ENCODE data around the gene LYPLA2.
"Not testable (repeated sequence)": the region's sequence is repeated elsewhere in the genome, so short reads cannot be mapped to it uniquely, and the experiment has no call there.

LYPLA2 gene

DNA sequence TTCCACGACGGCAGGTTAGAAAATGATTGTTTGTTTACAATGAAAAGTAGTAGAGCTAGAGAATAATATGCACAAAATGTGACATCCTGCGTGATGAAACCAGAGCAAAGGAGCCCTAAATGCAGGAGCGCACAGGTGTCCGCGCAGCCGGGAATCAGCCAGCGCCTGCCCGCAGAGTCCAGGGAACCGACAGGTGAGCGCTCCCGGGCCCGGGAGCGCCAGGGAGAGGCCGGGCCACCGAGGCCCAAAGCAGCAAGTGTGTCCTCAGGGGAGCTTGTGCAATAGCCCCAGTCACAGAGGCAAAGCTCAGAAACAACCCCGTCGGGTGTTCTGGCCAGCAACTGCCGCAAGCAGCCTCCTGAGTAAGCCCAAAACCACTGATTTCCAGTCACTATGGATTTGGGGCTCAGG, 10.4 kb downstream of the LYPLA2 start:
- DNase-seq: no peak

DNA sequence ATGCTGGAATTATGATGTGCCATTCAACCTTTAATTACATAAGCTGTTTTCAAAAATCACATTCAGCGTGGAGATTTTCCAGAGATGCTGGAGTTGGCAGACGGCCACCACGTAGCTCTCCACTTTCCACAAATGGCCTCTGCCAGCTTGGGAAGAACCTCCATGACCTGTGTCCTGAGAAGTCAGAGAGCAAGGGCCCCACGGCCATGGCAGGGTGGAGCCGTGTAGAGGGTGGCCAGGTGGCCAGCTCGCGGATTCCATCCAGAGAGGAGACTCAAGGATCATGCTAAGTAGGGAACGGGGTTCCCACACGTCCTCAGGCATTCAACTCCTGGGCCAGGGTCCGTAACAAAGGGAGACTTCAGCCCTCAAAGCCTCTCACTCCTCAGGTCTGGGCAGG, 10.9 kb downstream of the LYPLA2 start:
- no peak for DNase-seq

DNA sequence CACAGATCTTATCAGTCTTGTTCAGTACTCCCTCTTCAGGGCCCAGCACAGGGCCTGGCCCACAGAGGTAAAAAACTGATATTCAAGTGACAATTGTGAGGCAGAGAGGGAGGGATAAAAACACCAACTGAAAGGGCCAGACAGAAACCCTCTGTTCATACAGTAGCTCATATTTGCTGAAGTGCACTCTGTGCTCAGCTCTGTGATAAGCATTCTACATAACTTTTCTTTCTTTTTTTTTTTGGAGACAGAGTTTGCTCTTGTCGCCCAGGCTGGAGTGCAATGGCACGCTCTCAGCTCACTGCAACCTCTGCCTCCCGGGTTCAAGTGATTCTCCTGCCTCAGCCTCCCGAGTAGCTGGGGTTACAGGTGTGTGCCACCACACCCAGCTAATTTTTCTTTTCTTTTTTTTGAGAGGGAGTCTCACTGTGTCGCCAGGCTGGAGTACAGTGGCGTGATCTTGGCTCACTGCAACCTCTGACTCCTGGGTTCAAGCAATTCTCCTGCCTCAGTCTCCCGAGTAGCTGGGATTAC, 11.9 kb downstream of the LYPLA2 start:
- DNase-seq: not testable (repeated sequence)

DNA sequence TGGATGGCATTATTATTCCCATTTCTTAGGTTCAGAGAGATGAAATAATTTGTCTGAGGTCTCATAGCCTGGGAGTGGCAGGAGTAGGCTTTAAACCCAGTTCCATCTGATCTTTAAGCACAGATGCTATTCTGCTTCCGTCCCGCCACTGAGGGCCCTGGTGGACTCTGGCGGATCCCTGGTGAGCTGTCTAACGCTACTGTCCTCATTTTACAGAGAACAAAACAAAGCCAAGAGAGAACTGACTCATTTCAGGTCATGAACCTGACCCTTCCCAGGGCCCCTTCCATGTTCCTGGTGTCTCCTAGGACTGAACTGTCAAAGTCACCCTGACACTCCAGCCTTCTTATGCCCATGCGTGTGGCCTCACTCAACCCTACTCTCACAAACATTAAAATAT, 12.7 kb downstream of the LYPLA2 start:
- DNase-seq: no peak

DNA sequence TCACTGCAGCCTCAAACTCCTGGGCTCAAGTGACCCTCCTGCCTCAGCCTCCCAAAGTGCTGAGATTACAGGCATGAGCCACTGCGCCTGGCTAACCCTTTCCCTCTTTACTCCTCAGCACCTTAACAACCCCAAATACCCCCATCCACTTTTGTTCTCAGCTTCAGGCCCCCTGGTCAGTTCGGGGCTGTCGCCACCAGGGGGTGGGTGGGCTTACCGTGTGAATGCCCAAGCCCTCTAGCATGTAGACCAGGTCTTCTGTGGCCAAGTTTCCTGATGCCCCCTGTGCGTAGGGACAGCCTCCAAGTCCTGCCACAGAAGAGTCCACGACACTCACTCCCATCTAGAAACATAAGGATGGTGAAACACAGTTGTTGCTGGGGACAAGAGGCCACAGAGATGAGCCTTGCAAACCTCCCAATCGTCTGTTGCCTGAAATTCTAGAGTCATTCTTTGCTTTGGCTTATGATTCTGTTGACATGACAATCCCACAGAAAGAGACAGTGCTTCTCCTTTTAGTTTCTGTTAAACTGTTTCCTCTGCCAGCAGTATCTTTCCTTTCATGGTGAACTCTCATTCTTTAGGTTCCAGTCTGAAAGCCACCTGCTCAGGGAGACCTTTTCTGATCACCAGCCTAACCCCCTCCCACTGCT, 13.4 kb downstream of the LYPLA2 start:
- DNase-seq: no peak

DNA sequence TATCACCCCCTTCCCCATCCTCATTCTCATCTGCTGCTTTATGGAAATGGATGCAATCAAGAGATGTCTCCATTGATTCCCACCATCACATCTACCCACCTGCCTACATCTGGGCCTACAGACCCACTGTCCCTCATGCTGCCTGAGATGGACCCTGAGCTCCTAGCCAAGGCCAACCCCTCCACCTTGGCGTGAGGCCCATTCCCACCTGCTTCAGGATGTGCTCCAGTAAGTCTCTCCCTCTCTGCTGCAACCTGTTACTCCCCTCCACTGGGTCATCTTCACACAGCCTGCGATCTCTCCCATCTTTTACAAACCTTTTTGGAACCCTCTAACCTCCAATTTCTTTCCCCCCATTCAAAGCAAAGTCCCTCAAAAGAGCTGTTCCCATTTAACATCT, 14.1 kb downstream of the LYPLA2 start:
- no peak for DNase-seq

DNA sequence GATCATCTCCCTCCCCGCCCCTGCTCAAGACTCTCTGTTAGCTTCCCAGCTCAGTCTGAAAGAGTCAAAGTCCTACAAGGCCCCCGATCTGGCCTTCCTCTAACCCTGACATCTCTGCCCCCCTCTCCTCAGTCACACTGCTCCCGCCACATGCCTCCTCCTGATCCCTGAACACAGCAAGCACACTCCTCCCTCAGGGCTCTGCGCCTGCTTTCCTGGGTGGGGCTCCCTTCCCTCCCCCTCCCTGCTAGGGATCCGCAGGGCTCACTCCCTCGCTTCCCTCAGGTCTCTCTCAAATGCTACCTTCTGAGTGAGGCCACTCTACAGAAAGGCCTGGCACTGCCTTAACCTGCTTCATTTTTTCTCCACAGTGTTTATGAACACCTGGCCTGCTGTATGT, 15.3 kb downstream of the LYPLA2 start:
- DNase-seq: no peak

DNA sequence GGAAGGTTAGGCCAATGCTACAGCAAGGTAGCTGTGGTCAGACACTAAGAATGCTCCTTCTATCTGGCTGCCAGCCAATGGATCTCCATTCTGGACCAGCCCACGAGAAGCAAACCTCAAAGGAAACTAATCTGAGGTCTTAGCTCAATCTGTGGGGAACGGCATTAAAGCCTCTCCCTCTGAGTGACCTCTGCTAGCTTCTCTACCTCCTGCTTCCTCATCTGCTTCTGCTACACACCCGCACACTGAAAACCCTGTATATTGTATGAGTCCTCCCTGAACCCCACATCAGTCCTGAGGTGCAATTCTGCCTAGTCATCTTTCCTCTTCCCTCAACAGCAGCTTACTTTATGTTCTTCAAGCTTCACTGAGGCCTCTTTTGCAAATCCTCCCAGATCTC, 16.5 kb downstream of the LYPLA2 start:
- no peak for DNase-seq

DNA sequence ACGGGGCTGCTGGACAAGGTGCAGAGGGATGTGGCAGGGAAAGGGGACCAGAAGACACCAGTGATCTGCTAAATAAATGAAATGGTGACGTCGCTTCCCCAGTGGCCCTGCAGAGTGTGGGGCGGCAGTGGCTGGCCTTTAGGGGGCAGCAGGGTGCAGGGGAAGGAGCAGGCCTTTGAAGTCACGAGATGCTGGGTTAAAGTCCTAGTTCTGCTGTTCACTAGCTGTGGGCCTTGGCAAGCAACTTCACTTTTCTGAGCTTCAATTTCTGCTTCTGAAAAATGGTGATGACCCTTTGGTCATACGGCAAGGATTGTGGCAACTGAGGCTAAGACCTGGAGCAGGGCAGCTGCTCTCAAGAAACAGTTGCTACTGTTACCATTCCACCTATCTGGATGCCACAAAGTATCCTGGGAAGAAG, 18.8 kb downstream of the LYPLA2 start:
- no peak for DNase-seq

DNA sequence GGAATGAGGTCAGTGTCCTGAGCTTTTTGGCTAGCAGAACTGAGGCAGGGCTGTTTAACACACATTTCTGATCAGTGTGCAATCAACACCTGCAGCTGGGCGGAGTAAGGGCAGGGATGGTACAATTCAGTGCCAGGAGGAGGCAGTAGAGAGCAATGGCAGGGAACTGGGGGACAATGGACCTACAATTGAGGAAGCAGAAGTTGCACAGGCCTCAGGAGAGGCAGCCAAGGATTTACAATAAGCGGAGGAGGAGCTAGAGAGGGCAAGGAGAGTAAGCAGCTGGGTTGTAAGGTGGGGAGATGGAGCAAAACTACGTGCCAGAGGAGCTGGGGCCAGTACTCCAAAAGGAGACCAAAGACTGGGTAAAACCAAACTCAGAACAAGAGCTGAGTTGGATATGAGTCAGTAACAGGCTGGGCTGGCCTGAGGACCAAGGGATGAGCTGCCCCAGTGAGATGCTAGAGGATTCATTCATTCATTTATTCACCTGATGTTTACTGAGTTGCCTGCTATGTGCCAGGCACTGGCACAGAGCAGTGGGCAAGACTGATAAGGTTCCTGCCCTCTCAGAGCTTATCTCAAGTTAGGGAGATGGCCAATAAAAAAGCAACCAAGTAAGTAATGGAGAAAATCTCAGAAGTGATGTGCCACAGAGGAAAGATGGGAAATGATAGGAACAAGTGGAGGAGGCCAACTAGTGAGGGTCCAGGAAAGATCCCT, 20.0 kb downstream of the LYPLA2 start:
- no peak for DNase-seq

DNA sequence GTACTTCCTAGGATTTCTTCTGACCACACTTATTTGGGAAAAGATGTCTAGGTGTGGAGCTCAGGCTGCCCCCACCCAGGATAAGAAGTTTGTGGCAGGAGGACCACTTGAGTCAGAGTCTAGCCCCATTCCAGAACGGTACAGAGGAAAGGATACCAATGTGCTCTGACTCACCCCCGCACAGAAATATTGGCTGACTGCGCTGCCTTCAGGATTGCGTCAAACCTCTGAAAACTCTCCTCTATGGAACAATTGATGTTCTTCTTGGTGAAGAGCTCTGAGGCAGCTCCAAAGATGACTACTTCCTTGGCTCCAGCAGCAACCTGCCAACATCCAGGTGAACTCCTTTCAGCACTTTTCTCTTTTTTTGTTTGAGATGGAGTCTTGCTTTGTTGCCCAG, 23.1 kb downstream of the LYPLA2 start:
- DNase-seq: no peak

DNA sequence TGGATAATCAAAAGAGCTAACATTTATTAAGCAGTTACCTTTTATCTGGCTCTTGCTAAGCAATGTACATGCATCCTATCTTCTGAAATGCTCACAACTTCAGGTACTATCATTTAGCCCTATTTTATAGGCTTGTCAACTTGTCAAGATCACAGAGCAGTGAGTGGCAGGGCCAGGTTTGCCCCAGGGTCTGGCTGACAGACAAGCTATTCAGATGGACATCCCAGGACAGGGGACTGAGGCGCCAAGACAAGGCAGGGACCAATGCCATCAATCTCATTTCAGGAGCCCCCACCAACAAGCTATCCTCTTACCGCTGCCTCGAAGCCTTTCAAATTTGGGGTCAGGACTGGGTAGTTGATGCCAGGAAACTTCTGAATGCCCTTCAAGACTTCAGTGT, 25.4 kb downstream of the LYPLA2 start:
- no peak for DNase-seq

DNA sequence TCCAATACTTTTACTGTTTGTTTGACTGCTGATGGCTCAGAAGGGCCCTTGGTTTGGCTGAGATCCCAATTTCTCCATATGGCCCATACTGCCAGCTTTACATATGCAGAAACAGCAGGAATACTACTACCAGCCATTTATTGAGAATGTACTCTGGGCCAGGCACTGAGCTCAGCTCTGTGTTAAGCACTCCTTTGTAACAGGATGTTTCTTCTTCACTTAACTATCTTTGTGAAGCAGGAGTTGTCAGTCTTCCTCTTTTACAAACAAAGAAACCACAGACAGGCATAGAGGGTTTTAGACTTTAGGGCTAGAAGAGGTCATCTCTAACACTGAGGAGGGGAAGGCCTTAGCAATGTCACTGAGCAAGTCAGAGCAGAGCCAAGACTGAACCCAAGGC, 26.0 kb downstream of the LYPLA2 start:
- DNase-seq: no peak

DNA sequence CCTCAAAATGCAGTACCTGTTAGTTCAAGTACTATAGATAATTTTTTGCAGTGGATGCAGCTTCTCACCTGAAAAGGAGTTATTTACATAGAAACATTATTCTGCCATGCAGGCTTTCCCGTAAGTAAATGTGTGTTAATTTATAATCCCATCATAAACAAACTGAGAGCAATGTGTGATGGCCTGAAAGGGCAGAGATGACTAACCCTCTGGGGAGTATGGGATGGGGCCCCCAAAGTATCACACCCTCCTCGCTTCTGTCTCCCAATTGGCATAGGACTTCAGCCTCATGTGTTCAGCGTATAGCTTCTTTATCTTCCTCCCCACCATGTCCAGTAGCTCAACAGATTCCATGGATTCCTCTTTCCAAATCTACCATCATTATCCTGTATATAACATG, 26.7 kb downstream of the LYPLA2 start:
- DNase-seq: no peak

DNA sequence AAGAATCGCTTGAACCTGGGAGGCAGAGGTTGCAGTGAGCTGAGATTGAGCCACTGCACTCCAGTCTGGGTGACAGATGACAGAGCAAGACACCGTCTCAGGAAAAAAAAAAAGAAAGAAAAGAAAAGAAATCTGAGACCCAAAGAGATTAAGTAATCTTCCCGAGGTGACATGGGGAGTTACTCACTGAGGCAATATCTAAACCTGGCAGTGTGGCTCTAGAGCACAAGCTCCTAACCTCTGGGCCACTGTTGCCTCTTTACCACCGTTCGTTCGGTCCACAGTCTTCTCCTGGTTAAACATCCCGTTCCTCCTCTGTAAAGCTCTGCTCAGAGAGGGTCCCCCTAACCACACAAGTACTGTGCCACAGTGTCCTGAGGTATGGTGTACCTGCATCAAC, 32.8 kb downstream of the LYPLA2 start:
- no peak for DNase-seq

DNA sequence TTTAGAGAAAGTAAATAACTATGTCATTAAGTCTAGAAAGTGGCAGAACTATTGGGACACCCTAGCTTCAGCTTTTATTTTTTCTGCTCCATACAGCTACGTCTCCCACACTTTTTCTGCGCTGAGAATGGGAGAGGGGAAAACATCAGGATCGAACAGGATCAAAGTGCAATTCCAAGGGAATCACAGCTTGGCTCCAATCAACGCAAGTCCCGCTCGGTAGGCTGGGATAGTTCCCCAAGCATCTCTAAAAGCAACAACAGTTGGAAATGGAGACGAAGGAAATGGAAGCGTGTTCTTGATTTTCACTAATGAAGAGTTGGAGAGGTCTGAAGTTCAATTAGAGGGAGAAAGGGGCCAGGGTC, 33.7 kb downstream of the LYPLA2 start:
- no peak for DNase-seq

DNA sequence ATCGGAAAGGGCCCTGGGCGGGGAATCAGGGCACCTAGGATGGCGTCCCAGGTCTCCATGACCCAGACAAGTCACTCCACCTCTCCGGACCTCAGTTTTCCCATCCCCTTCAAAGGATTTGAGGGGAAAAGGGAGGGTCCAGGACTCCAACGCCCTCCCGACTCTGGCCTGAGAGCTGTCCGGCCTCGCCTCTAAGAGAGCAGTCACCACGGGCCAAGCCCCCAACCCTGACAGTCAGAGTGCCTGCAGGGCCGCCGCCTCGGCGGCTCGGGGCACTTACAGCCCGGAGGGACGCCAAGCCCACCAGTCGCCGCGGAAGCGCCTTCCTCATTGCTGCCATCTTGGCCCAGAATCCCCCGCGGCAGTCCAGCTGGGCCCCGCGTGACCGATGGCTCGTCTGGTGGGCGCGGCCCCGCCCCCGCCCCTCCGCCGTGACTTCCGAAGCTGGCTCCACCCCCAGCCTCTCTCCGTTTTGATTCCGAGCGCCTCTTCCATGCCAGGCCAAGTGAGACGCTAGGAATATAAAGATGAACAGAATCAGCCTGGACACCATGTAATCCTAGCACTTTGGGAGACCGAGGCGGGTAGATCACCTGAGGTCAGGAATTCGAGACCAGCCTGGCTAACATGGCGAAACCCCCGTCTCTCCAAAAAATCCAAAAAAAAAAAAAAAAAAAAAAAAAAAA, 34.3 kb downstream of the LYPLA2 start, which contains the start of gene HMGCL:
HMGCL (minus strand) TSS at position 354 of the 686 bp plus-strand sequence; CDS start at position 340, 14 bp downstream.
- DNase-seq: peak; percentile 74

DNA sequence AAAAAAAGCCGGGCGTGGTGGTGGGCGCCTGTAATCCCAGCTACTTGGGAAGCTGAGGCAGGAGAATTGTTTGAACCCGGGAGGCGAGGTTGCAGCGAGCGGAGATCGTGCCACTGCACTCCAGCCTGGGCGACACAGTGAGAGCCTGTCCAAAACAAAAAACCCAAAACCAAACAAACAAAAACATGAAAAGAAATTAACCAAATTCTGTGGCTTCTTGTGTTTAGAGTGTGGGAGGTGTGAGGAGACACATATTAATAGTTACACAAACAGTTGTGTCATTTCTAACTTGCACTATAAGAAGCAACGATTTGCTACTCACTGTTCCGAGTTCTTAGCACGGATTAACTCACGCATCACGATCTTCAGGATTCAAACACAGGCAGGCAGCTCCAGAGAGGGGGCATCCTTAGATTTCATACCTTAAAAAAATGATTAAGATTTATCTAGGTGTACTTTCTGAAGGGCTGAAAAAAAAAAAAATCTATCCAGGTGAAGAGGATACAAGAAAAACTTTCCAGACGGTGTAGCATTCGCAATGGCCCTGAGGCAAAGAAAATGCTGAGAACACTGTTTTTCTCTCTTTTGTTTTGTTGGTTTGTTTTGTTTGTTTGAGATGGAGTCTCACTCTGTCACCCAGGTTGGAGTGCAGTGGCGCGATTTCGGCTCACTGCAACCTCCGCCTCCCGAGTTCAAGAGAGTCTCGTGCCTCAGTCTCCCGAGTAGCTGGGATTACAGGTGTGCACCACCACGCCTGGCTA, 35.0 kb downstream of the LYPLA2 start:
- DNase-seq: no peak

DNA sequence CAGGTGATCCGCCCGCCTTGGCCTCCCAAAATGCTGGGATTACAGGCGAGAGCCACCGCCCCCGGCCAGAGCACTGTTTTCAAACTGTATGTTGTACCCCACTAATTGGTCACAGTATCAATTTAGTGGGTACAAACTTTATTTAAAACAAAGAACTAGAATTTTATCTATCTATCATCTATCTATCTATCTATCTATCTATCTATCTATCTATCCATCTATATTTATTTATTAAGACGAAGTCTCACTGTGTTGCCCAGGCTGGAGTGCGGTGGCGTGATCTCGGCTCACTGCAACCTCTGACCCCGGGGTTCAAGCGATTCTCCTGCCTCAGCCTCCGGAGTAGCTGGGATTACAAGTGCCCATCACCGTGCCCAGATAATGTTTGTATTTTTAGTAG, 35.6 kb downstream of the LYPLA2 start:
- not testable (repeated sequence) for DNase-seq

DNA sequence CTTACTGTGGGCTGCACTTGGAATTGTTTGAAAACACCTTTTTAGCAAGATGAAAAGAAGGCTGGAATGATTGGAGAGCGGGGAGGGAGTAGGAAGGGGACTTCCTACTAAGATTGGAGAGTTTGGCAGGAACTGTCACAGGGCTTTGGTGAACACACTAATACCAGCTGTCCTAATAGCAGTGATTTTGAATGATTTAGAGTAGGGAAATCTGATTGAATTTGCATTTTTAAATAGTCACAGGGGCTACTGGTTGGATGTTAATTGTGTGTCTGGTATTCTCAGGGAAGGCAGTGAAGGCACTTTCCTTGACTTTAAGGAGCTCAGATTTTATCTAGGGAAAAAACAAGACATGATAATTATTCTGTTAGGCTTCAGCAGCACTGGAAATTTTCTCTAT, 36.8 kb downstream of the LYPLA2 start:
- no peak for DNase-seq

DNA sequence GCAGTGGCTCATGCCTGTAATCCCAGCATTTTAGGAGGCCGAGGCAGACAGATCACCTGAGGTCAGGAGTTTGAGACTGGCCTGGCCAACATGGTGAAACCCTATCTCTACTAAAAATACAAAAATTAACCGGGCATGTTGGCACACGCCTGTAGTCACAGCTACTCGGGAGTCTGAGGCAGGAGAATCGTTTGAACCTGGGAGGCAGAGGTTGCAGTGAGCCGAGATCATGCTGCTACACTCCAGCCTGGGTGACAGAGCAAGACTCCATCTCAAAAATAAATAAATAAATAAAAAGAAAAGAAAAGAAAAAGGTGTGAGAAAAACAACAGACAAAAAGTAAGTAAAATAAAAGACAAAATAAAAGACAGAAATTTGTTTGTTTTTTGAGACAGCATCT, 43.2 kb downstream of the LYPLA2 start:
- DNase-seq: not testable (repeated sequence)

DNA sequence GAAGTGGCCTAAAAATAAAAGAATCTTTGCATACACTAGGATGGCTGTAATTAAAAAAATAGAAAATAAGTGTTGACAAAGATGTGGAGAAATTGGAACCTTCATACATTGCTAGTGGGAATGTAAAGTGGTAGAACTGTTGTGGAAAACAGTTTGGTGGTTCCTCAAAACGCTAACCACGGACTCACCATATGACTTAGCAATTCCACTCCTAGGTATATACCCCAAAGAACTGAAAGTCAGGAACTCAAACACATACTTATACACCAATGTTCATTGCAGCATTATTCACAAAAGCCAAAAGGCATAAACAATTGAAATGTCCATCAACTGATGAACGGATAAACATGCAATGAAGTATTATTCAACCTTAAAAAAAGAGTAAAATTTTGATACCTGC, 45.1 kb downstream of the LYPLA2 start:
- DNase-seq: no peak

DNA sequence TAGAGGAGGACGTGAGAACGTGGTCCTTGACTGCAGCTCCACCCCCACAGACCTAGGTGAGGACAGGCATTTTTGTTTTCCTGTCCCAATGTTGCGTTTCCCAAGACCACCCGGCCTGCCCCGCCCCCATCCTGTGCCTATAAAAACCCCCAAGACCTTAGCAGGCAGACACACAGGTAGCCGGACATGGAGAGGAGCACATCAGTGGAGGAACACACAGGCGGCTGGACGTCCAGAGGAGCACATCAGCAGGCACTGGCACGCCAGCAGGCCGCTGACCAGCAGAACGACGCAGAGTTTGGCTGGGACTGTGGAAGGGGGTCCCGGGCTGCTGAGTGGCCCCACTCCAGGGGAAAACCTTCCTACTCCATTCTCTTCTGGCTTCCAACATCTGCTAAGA, 47.0 kb downstream of the LYPLA2 start:
- no peak for DNase-seq

Measured in 8988T (cell line).